Measurements from ENCODE around the gene PRSS56. TPM values are rescaled to one million over a fixed set of nuclear protein-coding genes. Genes with fewer than 3 reads are reported as not detected.

Gene PRSS56
- total RNA-seq, 6 experiments from 2014 or later, result not detected

- no peak for TF ChIP-seq CTCF (IDR thresholded peaks at IDR 0.05)
- Mint-ChIP-seq H3K27ac (no peak overlapping the region), H3K36me3 (ENCODE audit: low read depth) (no peaks in the 10 kb centered on the region), H3K4me1 (ENCODE audit: low read depth) (no peaks in the 10 kb centered on the region), H3K9me3 (no peaks in the 10 kb centered on the region), H3K4me3 (no peak overlapping the region), H3K27me3 (ENCODE audit: insufficient read depth) (peaks cover 52% of the 10 kb centered on the region)
- DNase-seq, result no peak
Measured at GRCh38 chr2:232503809-232504323, 16.3 kb upstream of the PRSS56 start.

DNA sequence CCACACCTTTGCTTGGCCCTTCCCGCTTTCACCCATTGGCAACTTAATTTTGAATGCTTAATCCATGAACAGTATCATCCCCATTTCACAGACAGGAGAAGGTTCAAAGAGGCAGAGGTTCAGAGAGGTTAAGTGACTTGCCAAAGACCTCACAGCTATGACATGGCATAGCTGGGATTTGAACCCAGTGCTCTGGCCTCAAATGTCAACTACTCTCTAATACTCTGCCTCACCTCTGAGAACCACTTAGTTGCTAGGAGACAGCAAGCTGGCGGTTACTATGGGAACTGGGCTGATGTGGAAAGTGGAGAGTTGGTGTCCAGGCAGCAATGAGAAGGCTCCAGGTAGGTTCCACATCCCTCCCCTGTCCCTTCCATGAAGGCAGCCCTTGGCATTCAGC lies 15.8 kb upstream of the PRSS56 start:
- peaks cover 52% of the 10 kb centered on the region for H3K27me3 Mint-ChIP-seq (ENCODE audit: insufficient read depth)
- H3K4me3 Mint-ChIP-seq, result no peak overlapping the region
- TF ChIP-seq CTCF (IDR thresholded peaks at IDR 0.05), result no peak
- H3K27ac Mint-ChIP-seq, result no peak overlapping the region
- no peaks in the 10 kb centered on the region for H3K4me1 Mint-ChIP-seq (ENCODE audit: low read depth)
- no peaks in the 10 kb centered on the region for H3K36me3 Mint-ChIP-seq (ENCODE audit: low read depth)
- no peak for DNase-seq
- H3K9me3 Mint-ChIP-seq, result no peaks in the 10 kb centered on the region

DNA sequence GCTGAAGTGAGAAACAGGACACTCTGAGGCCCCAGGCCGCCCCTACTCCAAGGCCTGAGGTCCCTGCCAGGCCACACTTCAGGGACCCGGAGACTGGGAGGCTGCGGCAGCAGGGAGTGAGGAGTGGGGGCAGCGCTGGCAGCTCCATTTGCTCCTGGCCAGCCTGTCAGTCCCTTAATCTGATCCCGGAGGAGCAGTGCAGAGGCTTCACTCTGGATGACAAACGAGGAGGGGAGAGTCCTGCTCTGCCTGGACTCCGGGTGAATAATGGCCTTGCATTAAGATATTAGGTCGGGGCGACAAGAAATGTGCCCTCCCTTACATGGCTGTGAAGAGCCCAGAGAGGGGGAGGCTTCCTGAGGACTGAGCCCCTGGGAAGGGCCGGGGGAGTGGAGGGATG lies 14.3 kb upstream of the PRSS56 start:
- Mint-ChIP-seq H3K27ac (no peak overlapping the region), H3K27me3 (ENCODE audit: insufficient read depth) (peaks cover 48% of the 10 kb centered on the region), H3K4me1 (ENCODE audit: low read depth) (no peaks in the 10 kb centered on the region), H3K9me3 (no peaks in the 10 kb centered on the region), H3K4me3 (no peak overlapping the region), H3K36me3 (ENCODE audit: low read depth) (no peaks in the 10 kb centered on the region)
- DNase-seq, result no peak
- no peak for TF ChIP-seq CTCF (IDR thresholded peaks at IDR 0.05)

GRCh38 chr2:232506709-232507108 lies 13.5 kb upstream of the PRSS56 start:
- Mint-ChIP-seq H3K4me3 (no peak overlapping the region), H3K27ac (no peak overlapping the region), H3K9me3 (no peaks in the 10 kb centered on the region), H3K4me1 (ENCODE audit: low read depth) (no peaks in the 10 kb centered on the region), H3K27me3 (ENCODE audit: insufficient read depth) (peaks cover 42% of the 10 kb centered on the region), H3K36me3 (ENCODE audit: low read depth) (no peaks in the 10 kb centered on the region)
- DNase-seq, result no peak
- no peak for TF ChIP-seq CTCF (IDR thresholded peaks at IDR 0.05)

DNA sequence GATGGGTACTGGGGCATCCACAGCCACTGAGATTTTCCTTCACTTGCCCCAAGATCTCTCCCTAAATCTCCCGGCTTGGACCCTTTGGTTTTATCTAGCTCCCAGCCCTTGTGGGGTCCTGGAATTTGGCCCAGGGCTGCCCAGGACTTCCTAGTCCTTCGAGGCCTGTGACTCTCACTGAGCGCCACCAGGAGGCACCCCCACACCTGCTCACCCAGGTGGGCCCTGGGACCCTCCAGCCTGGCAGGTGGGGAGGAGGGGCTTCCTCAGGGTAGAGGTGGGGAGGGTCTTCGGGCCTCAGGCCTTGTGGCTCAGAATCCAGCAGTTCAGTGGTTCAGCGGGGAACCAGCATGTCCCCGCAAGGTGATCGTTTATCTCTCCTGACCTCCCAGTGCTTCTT lies 11.9 kb upstream of the PRSS56 start:
- Mint-ChIP-seq H3K27ac (no peak overlapping the region), H3K36me3 (ENCODE audit: low read depth) (no peaks in the 10 kb centered on the region), H3K9me3 (no peaks in the 10 kb centered on the region), H3K27me3 (ENCODE audit: insufficient read depth) (peaks cover 48% of the 10 kb centered on the region), H3K4me1 (ENCODE audit: low read depth) (no peaks in the 10 kb centered on the region), H3K4me3 (no peak overlapping the region)
- DNase-seq, result no peak
- no peak; the same call in 1 of the 2 replicates for TF ChIP-seq CTCF (IDR thresholded peaks at IDR 0.05)
